DMS114 treated with DMSO at 0.1 percent for 48 hours (cell line): ENCODE data around the gene LRRTM2.
"Not testable (repeated sequence)": the region's sequence is repeated elsewhere in the genome, so short reads cannot be mapped to it uniquely, and the experiment has no call there.

Experiments
- DNase-seq: peaks from one replicate; lab custom pipeline; 2025; ENCODE audit not compliant: unreplicated experiment; lab: John Stamatoyannopoulos, UW

Gene LRRTM2, protein sequence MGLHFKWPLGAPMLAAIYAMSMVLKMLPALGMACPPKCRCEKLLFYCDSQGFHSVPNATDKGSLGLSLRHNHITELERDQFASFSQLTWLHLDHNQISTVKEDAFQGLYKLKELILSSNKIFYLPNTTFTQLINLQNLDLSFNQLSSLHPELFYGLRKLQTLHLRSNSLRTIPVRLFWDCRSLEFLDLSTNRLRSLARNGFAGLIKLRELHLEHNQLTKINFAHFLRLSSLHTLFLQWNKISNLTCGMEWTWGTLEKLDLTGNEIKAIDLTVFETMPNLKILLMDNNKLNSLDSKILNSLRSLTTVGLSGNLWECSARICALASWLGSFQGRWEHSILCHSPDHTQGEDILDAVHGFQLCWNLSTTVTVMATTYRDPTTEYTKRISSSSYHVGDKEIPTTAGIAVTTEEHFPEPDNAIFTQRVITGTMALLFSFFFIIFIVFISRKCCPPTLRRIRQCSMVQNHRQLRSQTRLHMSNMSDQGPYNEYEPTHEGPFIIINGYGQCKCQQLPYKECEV

DNA sequence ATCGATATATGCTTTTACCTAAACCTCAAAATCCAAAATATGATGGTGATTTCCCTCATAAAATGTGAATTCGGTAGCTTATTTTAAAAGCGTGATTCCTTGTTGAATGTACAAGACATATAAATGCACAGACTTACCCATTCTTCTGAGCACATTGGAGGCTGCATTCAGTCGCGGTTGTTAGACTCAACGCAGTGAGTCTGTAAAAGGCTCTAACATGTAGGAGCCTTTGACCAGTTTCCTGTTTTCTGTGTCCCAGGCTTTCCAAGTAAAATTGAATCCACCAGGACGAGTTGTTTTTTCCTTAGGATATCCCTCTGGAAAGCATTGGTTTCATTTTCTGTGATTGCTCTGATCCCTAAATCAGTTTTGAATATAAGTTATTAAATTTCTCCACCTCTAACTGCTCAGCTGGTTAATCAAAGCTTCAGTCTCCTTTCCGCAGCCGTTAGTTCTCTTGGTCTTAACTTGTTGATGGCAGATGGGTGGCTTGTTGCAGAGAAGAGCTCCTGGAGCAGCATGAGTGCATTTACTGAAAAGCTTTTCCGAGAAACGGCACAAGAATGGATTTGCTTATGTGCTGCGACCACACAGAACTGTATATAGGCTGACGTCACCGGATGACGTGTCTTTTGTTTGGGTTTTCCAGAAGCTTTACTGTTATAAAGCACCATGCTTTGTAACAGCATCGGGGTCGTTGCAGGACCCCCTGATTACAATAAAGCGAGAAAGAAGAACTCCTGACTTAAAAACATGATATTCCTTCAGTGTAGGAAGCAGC lies at the start of gene LRRTM2:
Gene LRRTM2 (minus strand): TSS at position 565 of the 781 bp plus-strand sequence. CDS start 424 bp downstream, at position 141.
- no peak for DNase-seq

DNA sequence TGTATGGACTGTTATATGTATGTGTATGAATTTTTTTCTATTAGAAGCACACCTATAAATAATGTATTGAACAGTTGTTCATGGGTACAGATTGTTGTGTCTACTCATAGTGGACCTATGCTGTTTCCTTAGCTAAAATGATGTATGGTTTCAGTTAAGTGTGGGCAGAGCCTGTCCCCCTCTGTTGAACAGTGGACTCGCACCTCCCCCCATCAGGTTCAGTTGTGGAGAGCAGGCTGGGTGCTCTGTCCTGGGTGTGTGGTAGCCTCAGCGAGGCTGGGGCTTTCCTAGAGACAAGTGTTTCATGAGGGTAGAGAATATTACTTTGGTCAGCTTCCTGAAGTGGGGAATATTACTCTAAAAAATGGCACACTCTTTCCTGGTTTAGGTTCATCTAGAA lies 47.4 kb upstream of the LRRTM2 start:
- no peak for DNase-seq

DNA sequence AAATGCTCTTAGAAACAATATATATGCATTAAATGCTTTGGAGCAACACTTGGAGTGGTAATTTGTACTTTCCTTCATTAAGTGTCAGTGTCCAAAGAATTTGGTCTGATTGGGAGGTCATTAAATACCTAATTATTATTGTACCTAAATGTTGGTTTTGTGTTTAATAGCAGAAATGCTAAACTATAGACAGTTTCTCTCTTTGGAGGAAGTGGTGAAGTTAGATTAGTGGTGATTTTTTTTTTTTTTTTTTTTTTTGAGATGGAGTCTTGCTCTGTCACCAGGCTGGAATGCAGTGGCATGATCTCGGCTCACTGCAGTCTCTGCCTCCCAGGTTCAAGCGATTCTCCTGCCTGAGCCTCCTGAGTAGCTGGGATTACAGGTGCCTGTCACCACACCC lies 46.2 kb upstream of the LRRTM2 start:
- not testable (repeated sequence) for DNase-seq

DNA sequence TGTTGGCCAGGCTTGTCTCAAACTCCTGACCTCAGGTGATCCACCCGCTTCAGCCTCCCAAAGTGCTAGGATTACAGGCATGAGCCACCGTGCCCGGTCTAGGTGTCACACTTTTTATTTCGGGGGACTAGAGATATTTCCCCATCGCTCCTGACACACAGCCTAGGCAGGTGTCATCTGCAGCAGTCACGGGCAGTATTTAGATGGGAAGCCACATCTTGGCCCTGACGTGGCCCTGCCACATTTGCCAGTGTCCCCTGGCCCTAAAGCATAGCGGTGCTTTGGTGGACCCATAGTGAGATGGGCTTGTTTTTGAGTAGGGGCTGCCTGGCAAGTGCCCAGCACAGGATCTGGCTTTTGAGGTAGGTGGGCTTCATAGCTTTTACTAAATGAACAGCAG lies 45.0 kb upstream of the LRRTM2 start:
- no peak for DNase-seq

DNA sequence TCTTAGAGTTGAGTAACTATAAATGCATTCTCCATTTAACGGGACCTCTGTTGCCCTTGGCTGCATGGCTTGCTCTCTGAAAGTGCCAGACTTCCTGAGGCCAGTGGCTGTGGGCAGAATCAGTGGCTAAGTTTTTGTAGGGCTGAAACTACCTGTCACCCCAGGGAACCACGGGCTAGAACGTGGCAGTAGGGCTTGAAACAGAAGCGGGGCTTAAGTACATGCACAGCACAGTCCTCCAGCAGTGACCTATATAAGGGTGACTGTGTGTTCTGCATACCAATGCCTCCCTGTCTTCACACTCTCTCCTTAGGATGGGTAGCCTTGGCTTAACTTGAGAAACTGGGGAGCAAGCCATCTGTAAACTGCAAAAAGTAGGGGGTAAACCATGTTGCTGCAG lies 43.6 kb upstream of the LRRTM2 start:
- DNase-seq = no peak

DNA sequence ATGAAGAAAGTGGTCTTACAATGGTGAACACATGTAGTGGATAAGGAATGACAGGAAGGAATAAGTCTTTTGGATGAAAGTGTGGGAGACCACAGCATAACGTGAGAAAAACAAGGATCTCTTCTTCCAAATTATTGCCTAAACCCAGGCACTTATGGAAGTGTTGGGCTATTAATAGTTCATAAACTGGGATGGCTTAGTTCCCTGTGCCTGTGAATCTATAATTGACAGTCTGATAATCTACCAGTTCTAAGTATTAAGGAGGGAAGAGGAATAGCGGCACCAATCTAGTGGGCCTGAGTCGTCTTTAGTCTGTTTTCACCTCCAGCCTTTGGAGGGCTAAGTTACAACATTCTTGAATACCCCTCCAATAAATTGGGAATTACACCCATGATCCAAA lies 39.2 kb upstream of the LRRTM2 start:
- no peak for DNase-seq

DNA sequence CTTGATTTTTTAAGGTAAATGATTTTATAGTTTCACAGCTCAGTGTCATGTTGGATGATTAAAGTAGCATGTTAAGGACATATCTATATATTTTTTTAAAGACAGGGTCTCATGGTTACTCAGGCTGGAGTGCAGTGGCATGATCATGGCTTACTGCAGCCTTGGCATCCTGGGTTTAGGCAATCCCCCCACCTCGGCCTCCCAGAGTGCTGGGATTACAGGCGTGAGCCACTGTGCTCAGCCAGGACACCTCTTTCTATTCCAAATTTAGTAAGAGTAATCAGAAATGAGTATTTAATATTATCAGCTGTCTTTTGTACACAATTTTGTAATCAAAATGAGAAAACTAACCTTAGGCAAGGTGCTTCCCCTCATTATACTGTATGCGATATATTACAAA lies 38.6 kb upstream of the LRRTM2 start:
- DNase-seq = no peak

DNA sequence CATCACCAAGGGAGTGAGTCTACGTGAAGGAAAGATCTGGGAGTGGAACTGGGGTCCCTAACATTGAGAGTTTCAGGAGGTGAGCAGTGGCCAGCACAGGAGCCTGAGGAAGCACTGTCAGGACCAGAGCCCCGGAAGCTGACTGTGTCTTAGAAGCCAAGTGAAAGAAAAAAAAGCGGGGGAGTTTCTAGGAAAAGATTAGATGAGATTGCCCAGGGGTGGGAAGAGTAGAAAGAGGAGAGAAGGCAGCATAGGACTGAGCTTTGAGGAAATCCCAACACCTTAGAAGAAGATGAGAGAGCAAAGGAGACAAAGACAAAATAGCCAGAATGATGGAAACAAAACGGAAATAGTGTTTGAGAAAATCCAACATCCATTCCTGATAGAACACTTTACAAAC lies 37.0 kb upstream of the LRRTM2 start:
- no peak for DNase-seq

DNA sequence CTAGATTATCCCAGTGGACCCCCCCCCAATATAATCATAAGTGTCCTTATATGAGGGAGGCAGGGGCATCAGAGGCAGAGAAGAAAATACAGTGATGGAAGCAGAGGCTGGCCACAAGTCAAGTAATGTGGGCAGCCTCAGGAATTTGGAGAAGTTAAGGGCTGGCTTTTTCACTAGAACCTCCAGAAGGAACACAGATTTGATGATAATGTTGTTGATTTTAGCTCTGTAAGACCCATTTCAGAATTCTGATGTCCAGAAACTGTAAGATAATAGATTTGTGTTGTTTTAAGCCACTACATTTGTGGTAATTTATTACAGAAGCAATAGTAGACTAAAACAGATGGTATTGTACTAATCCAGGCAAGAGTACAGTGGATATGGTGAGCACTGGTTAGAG lies 36.3 kb upstream of the LRRTM2 start:
- no peak for DNase-seq

DNA sequence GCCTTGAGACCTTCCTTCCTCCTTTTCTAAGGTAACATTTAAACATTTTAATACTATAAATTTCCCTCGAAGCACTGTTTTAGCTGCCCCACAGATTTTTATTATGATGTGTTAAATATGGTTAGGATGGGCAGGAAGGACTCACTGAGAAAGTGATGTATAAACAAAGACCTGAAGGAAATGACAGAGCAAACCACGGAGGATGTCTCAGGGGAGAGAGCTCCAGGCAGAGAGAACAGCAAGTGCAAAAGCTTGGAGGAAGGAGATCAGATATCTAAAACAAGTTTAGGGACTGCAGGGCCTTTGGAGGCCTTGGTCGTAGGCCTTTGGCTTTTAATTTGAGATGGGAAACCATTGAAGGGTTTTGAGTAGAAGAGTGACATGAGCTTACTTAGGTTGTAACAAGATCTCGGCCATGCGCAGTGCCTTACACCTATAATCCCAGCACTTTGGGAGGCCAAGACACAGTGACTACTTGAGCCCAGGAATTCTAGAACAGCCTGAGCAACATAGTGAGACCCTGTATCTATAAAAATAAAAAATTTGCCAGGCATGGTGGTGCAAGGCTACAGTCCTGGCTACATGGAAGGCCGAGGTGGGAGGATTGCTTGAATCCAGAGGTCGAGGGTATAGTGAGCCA lies 35.5 kb upstream of the LRRTM2 start:
- no peak for DNase-seq

DNA sequence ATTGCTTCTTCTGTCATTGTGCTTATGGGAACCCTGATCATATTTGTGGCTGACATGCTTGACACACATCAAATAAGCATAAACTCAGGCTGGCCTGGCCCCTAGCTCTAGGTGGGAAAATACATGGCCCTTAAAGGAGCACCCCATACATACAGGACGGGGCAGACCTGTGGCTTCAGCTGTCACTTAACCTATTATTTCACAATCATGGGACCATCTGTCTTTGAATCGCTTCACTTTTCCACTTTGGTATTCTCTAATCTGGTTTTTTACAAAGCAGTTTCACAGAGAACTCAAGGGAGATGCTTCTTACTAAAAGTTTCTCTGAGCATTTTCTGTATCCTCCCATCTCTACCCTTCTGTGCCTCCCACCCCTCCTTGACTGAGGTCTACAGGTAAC lies 34.6 kb upstream of the LRRTM2 start:
- DNase-seq = no peak

DNA sequence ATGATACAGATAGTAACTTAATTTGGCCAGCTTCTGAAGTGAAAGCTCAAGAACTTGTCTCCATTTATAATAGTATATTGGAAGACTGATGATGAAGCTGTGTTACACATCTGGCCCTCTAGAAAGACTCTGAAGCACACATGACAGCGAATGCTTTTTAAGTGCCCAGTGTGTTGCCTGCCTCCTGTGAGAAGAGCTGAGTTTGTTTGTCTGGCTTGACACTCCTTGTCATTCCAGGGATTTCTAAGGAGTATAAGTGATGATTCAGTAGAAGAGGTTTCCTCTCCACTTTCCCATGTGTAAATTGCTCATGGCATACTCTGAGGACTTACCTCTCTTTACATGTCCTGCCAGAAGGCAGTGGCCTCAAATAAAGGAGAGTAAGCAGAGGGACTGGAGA lies 30.4 kb upstream of the LRRTM2 start:
- no peak for DNase-seq

DNA sequence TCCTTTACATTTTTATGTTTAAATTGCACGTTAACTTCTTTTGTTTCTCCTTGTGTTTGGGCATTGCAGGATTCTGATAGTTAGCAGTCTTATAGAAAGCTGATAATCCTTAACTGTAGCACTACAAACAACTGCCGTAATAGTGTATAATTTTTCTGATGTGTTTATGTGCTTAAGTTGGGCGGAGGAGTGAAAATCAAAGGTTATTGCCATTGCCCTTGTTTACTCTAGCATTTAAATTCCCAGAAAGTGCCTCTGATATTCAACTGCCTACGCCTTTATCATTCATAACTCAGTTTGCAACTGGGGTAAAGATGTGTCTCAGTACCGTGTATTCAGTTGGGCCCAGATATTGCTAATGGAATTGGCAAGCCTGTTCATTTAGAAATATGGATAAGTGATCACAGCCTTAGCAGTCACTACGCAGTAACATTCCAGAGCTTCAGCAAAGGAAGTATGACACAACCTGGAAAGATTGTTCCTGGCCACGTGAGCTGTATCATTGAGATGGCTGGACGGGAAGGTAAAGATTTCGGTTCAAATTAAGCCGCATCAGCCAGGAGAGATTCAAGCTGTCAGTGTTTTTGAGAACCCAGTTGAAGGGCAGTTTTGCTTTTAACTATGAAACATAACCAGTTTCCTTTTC lies 28.1 kb upstream of the LRRTM2 start:
- no peak for DNase-seq

DNA sequence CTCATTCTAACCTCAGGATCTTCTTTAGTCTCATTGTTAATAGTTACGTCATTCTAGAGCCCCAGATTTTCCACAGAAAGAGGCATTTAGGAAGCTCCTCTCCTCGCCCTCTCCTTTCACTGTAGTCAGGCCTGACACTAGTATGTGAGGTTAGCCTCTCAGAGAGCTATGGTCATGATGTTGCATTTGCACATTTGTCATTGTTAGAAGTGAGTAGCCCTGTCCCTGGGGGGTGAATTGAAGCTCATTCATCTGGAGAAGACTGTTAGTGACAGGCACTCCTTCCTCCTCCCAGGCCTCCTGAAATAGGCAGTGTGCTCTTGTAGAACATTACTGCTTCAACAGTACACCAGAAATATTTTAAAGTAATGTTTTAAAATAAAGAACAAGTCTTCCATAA lies 26.6 kb upstream of the LRRTM2 start:
- DNase-seq = no peak

DNA sequence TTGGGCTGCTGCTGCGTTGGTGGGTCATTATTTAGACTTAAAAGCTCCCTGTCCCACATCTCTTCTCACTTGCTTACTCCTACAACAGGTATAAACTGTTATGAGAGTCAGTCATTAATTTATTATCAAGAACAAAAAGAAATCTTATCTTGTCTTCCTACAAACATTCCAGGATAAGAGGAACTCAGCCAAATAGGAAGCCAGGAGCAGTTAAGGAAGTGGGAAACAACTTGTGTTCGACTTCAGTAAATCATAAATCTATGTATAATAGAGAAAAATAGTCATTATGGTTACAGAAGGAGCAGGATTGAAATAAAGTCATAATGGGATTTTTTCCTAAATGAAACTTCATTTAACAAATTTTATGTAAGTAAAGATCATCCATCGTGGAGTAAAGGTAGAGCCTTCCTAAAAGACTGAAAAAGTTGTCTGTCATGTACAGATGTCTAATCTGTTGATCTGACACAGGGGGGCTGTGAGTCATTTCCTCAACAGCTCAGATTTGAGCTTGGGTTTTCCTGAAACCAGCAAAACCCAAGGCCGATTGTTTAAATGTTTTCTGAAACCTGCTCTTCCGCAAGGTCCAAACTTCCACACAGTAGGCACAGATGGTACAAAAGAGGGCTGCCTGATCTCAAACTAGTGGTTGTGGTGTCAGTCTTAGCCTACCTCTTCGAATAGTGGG lies 25.3 kb upstream of the LRRTM2 start:
- DNase-seq = no peak

DNA sequence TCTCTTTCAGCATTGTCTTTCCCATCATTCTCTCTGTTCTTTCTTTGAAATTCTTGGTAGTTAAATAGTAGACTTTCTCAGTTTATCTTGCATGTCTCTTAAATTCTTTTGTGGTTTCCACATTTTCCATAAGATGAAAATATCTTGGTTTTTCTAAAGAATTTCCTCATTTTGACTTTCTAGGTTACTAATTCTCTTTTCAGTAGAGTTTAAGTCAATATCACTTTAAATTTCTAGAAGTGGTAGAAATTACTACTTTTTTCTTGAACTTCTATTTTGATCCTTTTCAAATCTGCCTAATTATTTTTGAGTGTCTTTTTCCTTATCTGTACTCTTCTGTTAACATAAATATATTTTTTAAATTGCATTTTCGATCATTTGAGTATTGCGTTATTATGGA lies 23.6 kb upstream of the LRRTM2 start:
- no peak for DNase-seq

DNA sequence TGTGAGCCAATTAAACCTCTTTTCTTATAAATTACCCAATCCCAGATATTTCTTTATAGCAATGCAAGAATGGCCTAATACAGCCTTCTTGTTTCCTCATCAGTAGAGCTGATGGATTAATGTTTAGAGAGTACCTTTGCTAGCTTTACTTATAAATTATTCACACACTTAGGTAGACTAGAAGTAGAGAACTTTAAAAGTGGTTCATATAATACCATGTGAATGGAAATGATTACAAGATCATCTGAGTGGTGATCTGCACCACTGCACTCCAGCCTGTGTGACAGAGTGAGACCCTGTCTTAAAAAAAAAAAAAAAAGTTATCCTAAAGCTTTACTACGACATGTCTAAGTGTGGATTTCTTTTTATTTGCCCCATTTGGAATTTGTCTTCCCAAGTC lies 23.2 kb upstream of the LRRTM2 start:
- DNase-seq = no peak

DNA sequence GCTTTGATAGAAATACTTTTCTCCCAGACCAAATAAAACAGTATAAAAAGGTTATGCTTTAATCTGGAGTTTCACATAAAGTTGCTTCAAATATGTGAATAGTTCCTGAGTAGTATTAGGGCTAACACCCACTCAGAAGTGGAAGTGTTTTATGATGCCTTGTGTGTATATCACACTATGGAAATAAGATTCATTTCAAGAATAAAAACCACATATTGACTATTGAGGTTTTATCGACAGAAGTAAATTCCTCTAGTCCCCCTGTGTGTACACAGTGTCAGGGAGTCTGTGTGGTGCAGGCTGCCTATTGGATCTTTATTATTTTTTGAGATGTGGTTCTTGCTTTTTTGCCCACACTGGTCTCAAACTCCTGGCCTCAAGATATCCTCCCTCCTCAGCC lies 20.8 kb upstream of the LRRTM2 start:
- DNase-seq = no peak

DNA sequence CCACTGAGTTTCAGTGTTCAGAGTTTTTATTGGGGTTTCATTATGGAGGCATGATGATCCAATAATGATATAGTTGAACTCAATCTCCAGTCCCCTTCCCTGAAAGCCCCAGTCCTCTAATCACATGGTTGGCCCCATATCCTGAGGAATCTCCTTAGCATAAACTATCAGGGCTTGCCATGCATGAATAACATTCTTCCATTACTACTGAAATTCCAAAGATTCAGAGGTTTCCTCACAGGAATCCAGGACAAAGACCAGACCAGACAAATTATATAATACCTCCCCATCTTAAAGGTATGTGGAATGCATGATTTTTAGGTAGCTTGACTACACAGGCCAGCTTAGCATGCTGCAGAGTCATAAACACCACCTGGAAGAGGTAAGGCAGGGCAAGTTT lies 15.5 kb upstream of the LRRTM2 start:
- DNase-seq = no peak

DNA sequence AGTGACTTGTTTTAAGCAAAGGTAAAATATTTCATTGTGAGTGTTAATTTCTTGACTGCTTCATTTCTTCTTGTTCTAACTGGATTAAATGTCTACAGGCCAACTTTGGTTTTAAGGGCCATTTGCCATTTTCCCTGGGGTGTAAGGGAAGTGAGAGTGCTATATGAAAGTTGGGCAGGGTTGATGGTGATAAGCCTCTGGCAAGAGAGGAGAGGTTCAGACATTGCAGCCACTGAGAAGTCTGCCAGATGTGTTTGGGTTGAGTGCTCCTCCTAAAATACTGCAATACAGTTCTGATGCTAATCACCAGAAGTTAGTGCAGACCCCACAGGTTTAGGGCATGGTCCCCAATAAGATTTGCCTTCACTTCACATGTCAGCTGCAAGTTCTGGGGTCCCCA lies 14.9 kb upstream of the LRRTM2 start:
- no peak for DNase-seq

DNA sequence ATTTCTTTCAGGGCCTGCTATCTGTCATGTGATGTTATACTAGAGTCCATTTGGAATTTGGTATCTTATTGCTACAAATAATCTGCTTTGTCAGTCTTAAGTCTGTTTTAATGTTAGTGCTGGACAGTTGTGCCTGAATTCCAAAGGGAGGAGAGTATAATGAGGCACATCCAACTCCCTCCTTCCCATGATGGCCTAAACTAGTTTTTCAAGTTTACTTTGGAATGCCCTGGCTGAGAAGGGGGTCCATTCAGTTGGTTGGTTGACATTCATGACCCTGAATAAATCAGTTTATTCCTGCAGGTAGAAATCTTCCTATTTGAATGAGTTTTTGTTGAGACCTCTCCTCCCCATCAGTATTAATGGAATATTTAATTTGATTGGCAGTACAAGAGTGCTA lies 9.4 kb upstream of the LRRTM2 start:
- DNase-seq = no peak
